Measurements from ENCODE around the gene LZTR1.

Gene LZTR1

GRCh38 chr22:20975541-20976290 lies 6.4 kb upstream of the LZTR1 start:
- Histone ChIP-seq H3K27ac (ENCODE audit: low read length) (no peak overlapping the region), H4K20me1 (ENCODE audit: insufficient read depth, low read length) (no peaks in the 10 kb centered on the region), H3K9me2 (replicated peaks; ENCODE audit: insufficient read depth, low read length) (no peaks in the 10 kb centered on the region), H3K79me2 (ENCODE audit: low read length) (no peaks in the 10 kb centered on the region), H3K4me1 (ENCODE audit: low read length) (no peaks in the 10 kb centered on the region), H3K9ac (ENCODE audit: low read length) (no peak overlapping the region), H3K27me3 (replicated peaks; ENCODE audit: insufficient read depth, low read length) (peaks cover 49% of the 10 kb centered on the region), H3K36me3 (replicated peaks; ENCODE audit: insufficient read depth, low read length) (no peaks in the 10 kb centered on the region), H2AFZ (ENCODE audit: low read length) (no peak overlapping the region), H3K9me3 (replicated peaks; ENCODE audit: insufficient read depth, low read length) (no peaks in the 10 kb centered on the region), H3K4me3 (ENCODE audit: low read length) (no peak overlapping the region), H3F3A (ENCODE audit: insufficient read depth, low read length) (no peaks in the 10 kb centered on the region), H3K4me2 (ENCODE audit: low read depth, low read length) (no peak overlapping the region)
- TF ChIP-seq EZH2 (optimal IDR thresholded peaks at IDR 0.05; ENCODE audit: low read depth, low read length) (no peak), EZH2phosphoT487 (IDR thresholded peaks at IDR 0.05; ENCODE audit: low read length) (no peak), CTCF (IDR thresholded peaks at IDR 0.05; ENCODE audit: low read length) (no peak)
- DNase-seq, result no peak

GRCh38 chr22:20976291-20976877 lies 5.7 kb upstream of the LZTR1 start:
- no peak overlapping the region for H3K9ac ChIP-seq (ENCODE audit: low read length)
- no peaks in the 10 kb centered on the region for H3K9me3 ChIP-seq (replicated peaks; ENCODE audit: insufficient read depth, low read length)
- H3K79me2 ChIP-seq (ENCODE audit: low read length), result no peaks in the 10 kb centered on the region
- no peak overlapping the region for H3K27ac ChIP-seq (ENCODE audit: low read length)
- H3K4me3 ChIP-seq (ENCODE audit: low read length), result no peak overlapping the region
- no peak overlapping the region for H3K4me2 ChIP-seq (ENCODE audit: low read depth, low read length)
- no peaks in the 10 kb centered on the region for H4K20me1 ChIP-seq (ENCODE audit: insufficient read depth, low read length)
- peaks cover 49% of the 10 kb centered on the region for H3K27me3 ChIP-seq (replicated peaks; ENCODE audit: insufficient read depth, low read length)
- H3K36me3 ChIP-seq (replicated peaks; ENCODE audit: insufficient read depth, low read length), result no peaks in the 10 kb centered on the region
- no peak overlapping the region for H2AFZ ChIP-seq (ENCODE audit: low read length)
- H3K9me2 ChIP-seq (replicated peaks; ENCODE audit: insufficient read depth, low read length), result no peaks in the 10 kb centered on the region
- DNase-seq, result no peak
- H3F3A ChIP-seq (ENCODE audit: insufficient read depth, low read length), result no peaks in the 10 kb centered on the region
- TF ChIP-seq EZH2 (optimal IDR thresholded peaks at IDR 0.05; ENCODE audit: low read depth, low read length) (no peak), CTCF (IDR thresholded peaks at IDR 0.05; ENCODE audit: low read length) (no peak), EZH2phosphoT487 (IDR thresholded peaks at IDR 0.05; ENCODE audit: low read length) (no peak)
- H3K4me1 ChIP-seq (ENCODE audit: low read length), result peaks cover 4% of the 10 kb centered on the region; the same call in 1 of the 2 replicates

GRCh38 chr22:20977019-20977418 lies 5.1 kb upstream of the LZTR1 start:
- Histone ChIP-seq H3K4me2 (ENCODE audit: low read depth, low read length) (no peak overlapping the region), H2AFZ (ENCODE audit: low read length) (no peak overlapping the region), H3K9me2 (replicated peaks; ENCODE audit: insufficient read depth, low read length) (no peaks in the 10 kb centered on the region), H3K79me2 (ENCODE audit: low read length) (no peaks in the 10 kb centered on the region), H3K27me3 (replicated peaks; ENCODE audit: insufficient read depth, low read length) (peaks cover 45% of the 10 kb centered on the region), H3K27ac (ENCODE audit: low read length) (no peak overlapping the region), H3K9ac (ENCODE audit: low read length) (no peak overlapping the region), H3K4me1 (ENCODE audit: low read length) (peaks cover 6% of the 10 kb centered on the region; the same call in 1 of the 2 replicates), H3K9me3 (replicated peaks; ENCODE audit: insufficient read depth, low read length) (no peaks in the 10 kb centered on the region), H3K4me3 (ENCODE audit: low read length) (no peak overlapping the region), H3F3A (ENCODE audit: insufficient read depth, low read length) (no peaks in the 10 kb centered on the region), H3K36me3 (replicated peaks; ENCODE audit: insufficient read depth, low read length) (no peaks in the 10 kb centered on the region), H4K20me1 (ENCODE audit: insufficient read depth, low read length) (no peaks in the 10 kb centered on the region)
- TF ChIP-seq EZH2phosphoT487 (IDR thresholded peaks at IDR 0.05; ENCODE audit: low read length), result no peak
- no peak for TF ChIP-seq CTCF (IDR thresholded peaks at IDR 0.05; ENCODE audit: low read length)
- TF ChIP-seq EZH2 (optimal IDR thresholded peaks at IDR 0.05; ENCODE audit: low read depth, low read length), result no peak
- DNase-seq, result no peak

Measured in MM.1S (cell line).